Left renal pelvis (tissue), 4 donors: ENCODE results near the gene PDE6A. TPM values are rescaled to one million over a fixed set of nuclear protein-coding genes. Genes with fewer than 3 reads are reported as not detected.
A peak's percentile ranks its signal among the peaks of the same experiment; 100 is the strongest.

Experiments used
- DNase-seq, 4 donors: peaks; one replicate each; pipeline ENCODE4 v3.0.0-alpha.2; 2013; ENCODE audit warnings: low read depth in 4 of 4, low spot score in 3 of 4
- polyA plus RNA-seq, 4 donors: library from polyadenylated mRNA; unstranded; fragments of 120-200 nt; gene quantifications; one replicate each; pipeline ENCODE4 v1.2.1, GENCODE V29; 2013; ENCODE audit not compliant: insufficient read length in 4 of 4

Gene PDE6A
- under 1 TPM; 0.09 to 0.21 (median 0.10) TPM for polyA plus RNA-seq

GRCh38 chr5:149944666-149945065 is at the start of gene PDE6A:
Gene PDE6A (minus strand): TSS chr5:149944793. CDS start chr5:149944673, 120 bp downstream.
- no peak for DNase-seq

GRCh38 chr5:149993471-149993870 is 48.9 kb upstream of the PDE6A start:
- no peak for DNase-seq

GRCh38 chr5:149990518-149991376 is 46.2 kb upstream of the PDE6A start:
- peak; percentile 43 to 69 (median 53) for DNase-seq

DNA sequence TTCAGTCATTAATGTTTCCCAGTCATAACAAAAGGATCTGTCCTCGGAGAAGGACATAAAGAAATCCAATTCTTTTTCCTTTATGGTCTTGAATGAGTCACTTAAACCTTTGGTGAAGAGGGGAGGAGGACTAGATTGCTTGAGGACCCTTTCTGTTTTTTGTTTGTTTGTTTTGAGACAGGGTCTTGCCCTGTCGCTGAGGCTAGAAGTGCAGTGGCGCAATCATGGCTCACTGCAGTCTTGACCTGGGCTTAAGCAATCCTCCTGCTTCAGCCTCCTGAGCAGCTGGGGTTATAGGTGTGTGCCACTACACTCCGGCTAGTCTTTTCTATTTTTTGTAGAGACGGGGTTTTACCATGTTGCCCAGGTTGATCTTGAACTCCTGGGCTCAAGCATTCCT is 43.5 kb upstream of the PDE6A start:
- no peak for DNase-seq

DNA sequence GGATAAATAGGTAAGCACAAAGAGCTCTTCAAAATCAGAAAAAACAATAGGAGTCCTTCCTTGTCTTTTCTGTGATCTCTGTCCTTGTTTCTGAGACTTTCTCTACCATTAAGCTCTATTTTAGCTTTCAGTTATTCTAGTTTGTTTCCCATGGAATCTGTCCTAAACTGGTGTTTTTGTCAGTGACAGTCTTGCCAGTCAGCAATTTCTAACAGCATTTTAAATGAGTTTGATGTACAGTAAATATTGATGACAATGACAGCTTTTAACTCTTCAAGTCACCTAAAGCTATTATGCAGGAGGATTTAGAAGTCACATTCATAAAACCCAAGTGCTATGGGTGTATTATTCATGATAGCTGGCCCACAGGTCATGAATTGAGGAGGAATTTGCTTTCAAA is 37.9 kb upstream of the PDE6A start:
- DNase-seq = no peak

- no peak for DNase-seq
These were observed 36.6 kb upstream of the PDE6A start for GRCh38 chr5:149981206-149981605.

- DNase-seq = no peak
These were observed 35.3 kb upstream of the PDE6A start for GRCh38 chr5:149979896-149980295.

- DNase-seq = no peak
These were observed 30.8 kb upstream of the PDE6A start for GRCh38 chr5:149975409-149975808.

GRCh38 chr5:149969181-149969930 is 24.8 kb upstream of the PDE6A start:
- no peak for DNase-seq

DNA sequence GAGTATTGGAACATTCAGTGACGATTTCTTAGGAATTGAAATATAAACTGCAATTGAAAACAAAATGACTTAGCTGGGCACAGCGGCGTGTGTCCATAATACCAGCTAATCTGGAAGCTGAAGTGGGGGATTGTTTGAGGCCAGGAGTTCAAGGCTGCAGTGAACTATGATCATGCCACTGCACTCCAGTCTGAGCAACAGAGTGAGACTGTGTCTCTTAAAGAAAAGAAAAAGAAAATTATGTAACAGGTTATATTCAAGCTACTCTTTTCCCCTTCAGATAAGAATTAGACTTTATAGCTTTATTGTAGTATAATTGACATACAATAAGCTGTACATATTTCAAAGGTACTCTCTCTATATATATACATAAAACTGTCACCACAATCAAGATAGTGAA is 22.4 kb upstream of the PDE6A start:
- DNase-seq = no peak

GRCh38 chr5:149963729-149964128 is 19.1 kb upstream of the PDE6A start:
- no peak for DNase-seq

DNA sequence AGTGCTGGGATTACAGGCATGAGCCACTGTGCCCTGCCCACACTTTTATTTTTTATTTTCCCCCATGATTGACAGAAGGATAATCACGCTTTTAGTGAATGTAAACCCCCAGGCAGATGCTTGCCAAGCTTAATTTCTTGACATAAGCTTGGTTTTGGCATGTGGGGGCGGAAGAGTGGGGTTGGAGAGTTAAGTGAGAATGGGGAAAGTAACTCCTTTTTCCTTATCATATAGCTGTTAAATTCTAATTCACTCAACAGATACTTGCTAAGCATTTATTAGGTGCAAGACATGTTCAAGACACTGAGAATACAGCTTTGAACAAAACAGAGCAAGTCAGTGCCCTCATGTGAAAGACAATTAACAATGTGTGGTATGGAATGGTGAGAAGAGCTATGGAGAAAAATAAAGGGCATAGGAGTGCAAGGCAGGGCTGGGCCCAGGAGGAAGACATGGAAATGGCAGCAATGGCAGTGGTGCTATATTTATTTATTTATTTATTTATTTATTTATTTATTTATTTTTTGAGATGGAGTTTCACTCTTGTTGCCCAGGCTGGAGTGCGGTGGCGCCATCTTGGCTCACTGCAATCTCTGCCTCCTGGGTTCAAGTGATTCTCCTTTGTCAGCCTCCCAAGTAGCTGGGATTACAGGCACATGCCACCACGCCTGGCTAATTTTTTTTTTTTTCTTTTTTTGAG is 18.2 kb upstream of the PDE6A start:
- DNase-seq = no peak

DNA sequence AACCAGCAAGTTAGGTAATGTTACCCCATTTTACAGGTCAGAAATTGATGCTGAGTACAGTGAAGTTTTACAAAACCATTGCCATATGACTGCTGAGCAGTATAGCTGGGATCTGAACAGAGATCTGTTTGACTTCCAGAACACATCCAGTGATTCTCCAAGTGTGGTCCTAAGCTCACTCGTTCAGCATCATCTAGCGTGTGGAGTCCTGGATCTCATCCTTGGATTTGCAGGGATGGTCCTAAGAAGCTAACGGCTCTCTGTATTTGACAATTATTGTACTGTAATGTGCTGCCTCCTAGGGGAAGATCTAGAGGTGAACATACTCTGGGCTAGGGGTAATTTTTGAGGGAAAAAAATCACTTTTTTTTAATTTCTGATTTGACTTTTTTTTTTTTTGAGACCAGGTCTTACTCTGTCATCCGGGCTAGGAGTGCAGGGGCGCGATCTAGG is 17.4 kb upstream of the PDE6A start:
- DNase-seq = no peak

GRCh38 chr5:149961186-149961685 is 16.6 kb upstream of the PDE6A start:
- DNase-seq = no peak

GRCh38 chr5:149960272-149961185 is 15.9 kb upstream of the PDE6A start, which contains the start of gene SLC26A2:
Gene SLC26A2 (plus strand): TSS chr5:149960758. CDS start chr5:149977653, 16,895 bp downstream.
- DNase-seq = peak; percentile 89 to 93 (median 92)

GRCh38 chr5:149959406-149960236 is 15.0 kb upstream of the PDE6A start:
- no peak for DNase-seq

DNA sequence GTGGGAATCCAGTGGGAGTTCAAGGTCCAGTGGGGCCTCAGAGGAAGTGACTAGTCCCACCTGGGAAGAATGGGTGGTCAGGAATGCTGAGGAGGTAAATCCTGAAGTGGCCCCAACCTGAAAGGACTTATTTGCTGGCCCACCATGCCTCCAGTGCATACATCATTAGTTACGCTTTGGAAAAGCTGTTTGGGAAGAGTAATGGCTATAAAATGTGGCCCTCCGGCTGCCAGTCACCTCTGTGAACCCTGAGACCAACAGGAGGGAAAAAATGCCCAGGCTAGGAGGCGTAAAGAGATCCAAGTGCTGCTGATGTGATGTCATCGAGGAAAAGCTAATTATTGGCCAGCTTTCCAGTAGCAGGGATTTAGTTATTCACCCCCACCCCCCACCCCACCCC is 13.3 kb upstream of the PDE6A start:
- no peak for DNase-seq

DNA sequence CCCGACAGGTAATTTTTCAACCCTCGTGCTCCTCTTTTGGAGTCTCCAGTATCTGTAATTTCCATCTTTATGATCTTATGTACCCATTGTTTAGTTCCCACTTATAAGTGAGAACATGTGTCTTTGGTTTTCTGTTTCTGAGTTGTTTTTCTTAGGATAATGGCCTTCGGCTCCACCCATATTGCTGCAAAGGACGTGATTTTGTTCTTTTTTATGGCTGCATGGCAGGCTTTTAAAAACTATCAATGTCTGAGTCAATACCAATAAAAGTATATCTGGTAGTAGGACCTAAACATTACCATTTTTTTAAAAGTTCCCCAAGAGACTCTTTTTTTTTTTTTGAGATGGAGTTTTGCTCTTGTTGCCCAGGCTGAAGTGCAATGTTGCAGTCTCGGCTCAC is 12.1 kb upstream of the PDE6A start:
- no peak for DNase-seq

DNA sequence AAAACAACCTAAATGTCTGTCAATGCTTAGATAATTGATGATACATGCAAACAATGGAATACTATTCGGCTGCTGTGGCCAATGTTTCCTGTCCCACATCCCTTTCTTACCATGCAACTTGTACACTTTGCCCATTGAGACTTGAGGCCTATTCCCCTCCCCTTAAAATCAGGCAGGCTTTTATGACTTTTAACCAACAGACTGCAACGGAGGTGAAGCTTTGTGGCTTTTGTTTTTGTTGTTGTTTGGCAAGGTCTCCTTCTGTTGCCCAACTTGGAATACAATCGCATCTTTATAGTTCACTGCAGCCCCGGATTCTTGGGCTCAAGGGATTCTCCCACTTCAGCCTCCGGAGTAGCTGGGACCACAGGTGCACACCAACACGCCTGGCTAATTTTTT is 10.2 kb upstream of the PDE6A start:
- no peak for DNase-seq
